Mucosa of rectum (tissue), 2 donors: ENCODE measurements around the gene PGAM2.

Source experiments
- H3K27ac ChIP-seq, 2 donors: one replicate each; pipeline ENCODE4 v1.7.0; 2013; ENCODE audit warnings: inconsistent platforms in 2 of 2, low read depth in 2 of 2, low read length in 2 of 2
- H3K27me3 ChIP-seq, 2 donors: one replicate each; pipeline ENCODE4 v1.7.0; 2013; ENCODE audit warnings: low read length in 2 of 2; ENCODE audit not compliant: control insufficient read depth in 2 of 2, insufficient read depth in 2 of 2
- H3K36me3 ChIP-seq, 2 donors: one replicate each; pipeline ENCODE4 v1.7.0; 2013; ENCODE audit warnings: low read length in 2 of 2; ENCODE audit not compliant: control insufficient read depth in 2 of 2, insufficient read depth in 2 of 2
- H3K4me1 ChIP-seq, 2 donors: one replicate each; pipeline ENCODE4 v1.7.0; 2013; ENCODE audit warnings: low read length in 2 of 2, mild to moderate bottlenecking in 1 of 2; ENCODE audit not compliant: control insufficient read depth in 2 of 2, insufficient read depth in 2 of 2
- H3K4me3 ChIP-seq, 2 donors: one replicate each; pipeline ENCODE4 v1.7.0; 2013; ENCODE audit warnings: low read length in 2 of 2
- H3K9ac ChIP-seq, 2 donors: one replicate each; pipeline ENCODE4 v1.7.0; 2013; ENCODE audit warnings: low read length in 2 of 2, low read depth in 1 of 2, mild to moderate bottlenecking in 1 of 2
- H3K9me3 ChIP-seq, 2 donors: one replicate each; pipeline ENCODE4 v1.7.0; 2013; ENCODE audit warnings: low read length in 2 of 2; ENCODE audit not compliant: control insufficient read depth in 2 of 2
- donor health status: healthy.
- donor health status: Normal muscosa, but diverticular disease.

Gene PGAM2

GRCh38 chr7:44082541-44083207 lies 17.3 kb upstream of the PGAM2 start:
- H3K36me3 ChIP-seq: peaks cover 16 to 33% of the 10 kb centered on the region in 2 donors
- no peaks in the 10 kb centered on the region for H3K27me3 ChIP-seq
- peak overlapping the region; percentile 77 to 78 for H3K4me3 ChIP-seq
- H3K9ac ChIP-seq: peak overlapping the region; percentile 56 to 80
- H3K27ac ChIP-seq: peak overlapping the region; percentile 84 to 87
- H3K4me1 ChIP-seq: peaks cover 3 to 9% of the 10 kb centered on the region in 2 donors
- no peaks in the 10 kb centered on the region for H3K9me3 ChIP-seq

GRCh38 chr7:44081266-44081748 lies 15.9 kb upstream of the PGAM2 start:
- no peaks in the 10 kb centered on the region for H3K9me3 ChIP-seq
- no peak overlapping the region for H3K27ac ChIP-seq
- H3K27me3 ChIP-seq: no peaks in the 10 kb centered on the region
- peak overlapping the region in 1 of 2 donors; percentile 42 for H3K9ac ChIP-seq
- peaks cover 3 to 9% of the 10 kb centered on the region in 2 donors for H3K4me1 ChIP-seq
- peak overlapping the region; percentile 50 to 89 for H3K4me3 ChIP-seq
- peaks cover 30 to 46% of the 10 kb centered on the region in 2 donors for H3K36me3 ChIP-seq

GRCh38 chr7:44080686-44081265 lies 15.4 kb upstream of the PGAM2 start:
- Histone ChIP-seq H3K9ac (peak overlapping the region in 1 of 2 donors; percentile 42), H3K27me3 (no peaks in the 10 kb centered on the region), H3K9me3 (no peaks in the 10 kb centered on the region), H3K4me1 (peaks cover 3 to 9% of the 10 kb centered on the region in 2 donors), H3K36me3 (peaks cover 35 to 51% of the 10 kb centered on the region in 2 donors), H3K27ac (no peak overlapping the region), H3K4me3 (peak overlapping the region; percentile 50 to 89)

GRCh38 chr7:44080118-44080517 lies 14.8 kb upstream of the PGAM2 start:
- H3K36me3 ChIP-seq: peaks cover 37 to 54% of the 10 kb centered on the region in 2 donors
- no peak overlapping the region for H3K9ac ChIP-seq
- H3K27me3 ChIP-seq: no peaks in the 10 kb centered on the region
- peaks cover 3 to 9% of the 10 kb centered on the region in 2 donors for H3K4me1 ChIP-seq
- H3K27ac ChIP-seq: no peak overlapping the region
- H3K9me3 ChIP-seq: no peaks in the 10 kb centered on the region
- no peak overlapping the region for H3K4me3 ChIP-seq

GRCh38 chr7:44079331-44080021 lies 14.1 kb upstream of the PGAM2 start:
- peaks cover 4 to 9% of the 10 kb centered on the region in 2 donors for H3K4me1 ChIP-seq
- no peak overlapping the region for H3K27ac ChIP-seq
- no peaks in the 10 kb centered on the region for H3K27me3 ChIP-seq
- no peaks in the 10 kb centered on the region for H3K9me3 ChIP-seq
- peaks cover 37 to 55% of the 10 kb centered on the region in 2 donors for H3K36me3 ChIP-seq
- H3K4me3 ChIP-seq: no peak overlapping the region
- H3K9ac ChIP-seq: no peak overlapping the region

- Histone ChIP-seq H3K9ac (no peak overlapping the region), H3K9me3 (no peaks in the 10 kb centered on the region), H3K4me1 (peaks cover 14 to 16% of the 10 kb centered on the region in 2 donors), H3K27ac (no peak overlapping the region), H3K27me3 (no peaks in the 10 kb centered on the region), H3K4me3 (no peak overlapping the region), H3K36me3 (peaks cover 37 to 55% of the 10 kb centered on the region in 2 donors)
Measured at GRCh38 chr7:44078521-44078920, 13.2 kb upstream of the PGAM2 start.

- Histone ChIP-seq H3K4me3 (no peak overlapping the region), H3K9me3 (no peaks in the 10 kb centered on the region), H3K9ac (no peak overlapping the region), H3K36me3 (peaks cover 39 to 62% of the 10 kb centered on the region in 2 donors), H3K27me3 (no peaks in the 10 kb centered on the region), H3K27ac (no peak overlapping the region), H3K4me1 (peaks cover 22 to 24% of the 10 kb centered on the region in 2 donors)
Measured at GRCh38 chr7:44077681-44078091, 12.3 kb upstream of the PGAM2 start.

- H3K27ac ChIP-seq: no peak overlapping the region
- H3K36me3 ChIP-seq: peaks cover 40 to 65% of the 10 kb centered on the region in 2 donors
- no peaks in the 10 kb centered on the region for H3K9me3 ChIP-seq
- H3K4me1 ChIP-seq: peaks cover 28 to 30% of the 10 kb centered on the region in 2 donors
- H3K4me3 ChIP-seq: no peak overlapping the region
- H3K9ac ChIP-seq: no peak overlapping the region
- H3K27me3 ChIP-seq: no peaks in the 10 kb centered on the region
Measured at GRCh38 chr7:44077061-44077460, 11.7 kb upstream of the PGAM2 start.

GRCh38 chr7:44076101-44076895 lies 10.9 kb upstream of the PGAM2 start:
- Histone ChIP-seq H3K27ac (no peak overlapping the region), H3K36me3 (peaks cover 40 to 65% of the 10 kb centered on the region in 2 donors), H3K9ac (no peak overlapping the region)

More at GRCh38 chr7:44076101-44076895, 10.9 kb upstream of the PGAM2 start:
- peaks cover 30 to 36% of the 10 kb centered on the region in 2 donors for H3K4me1 ChIP-seq
- no peaks in the 10 kb centered on the region for H3K9me3 ChIP-seq
- no peak overlapping the region for H3K4me3 ChIP-seq
- H3K27me3 ChIP-seq: no peaks in the 10 kb centered on the region
